Fibroblast of lung (primary cell): ENCODE data around the gene CNTFR.

ENCODE experiments used
- EZH2 ChIP-seq: IDR thresholded peaks from 2 replicates; pipeline ENCODE4 v1.5.1; 2012; ENCODE audit warnings: low read length, control low read depth, mild to moderate bottlenecking; ENCODE audit errors: missing control alignments
- TF ChIP-seq, protein P1 (sequence below), 2 donors: IDR thresholded peaks in 1 of 2; conservative IDR thresholded peaks in 1 of 2; 1 replicate in 1 of 2; 2 replicates in 1 of 2; pipeline ENCODE4 v1.5.1; 2011 to 2012; ENCODE audit warnings: low read length in 2 of 2, control low read depth in 1 of 2, inconsistent platforms in 1 of 2, low read depth in 1 of 2, mild to moderate bottlenecking in 1 of 2

- TF ChIP-seq, protein P1, sequence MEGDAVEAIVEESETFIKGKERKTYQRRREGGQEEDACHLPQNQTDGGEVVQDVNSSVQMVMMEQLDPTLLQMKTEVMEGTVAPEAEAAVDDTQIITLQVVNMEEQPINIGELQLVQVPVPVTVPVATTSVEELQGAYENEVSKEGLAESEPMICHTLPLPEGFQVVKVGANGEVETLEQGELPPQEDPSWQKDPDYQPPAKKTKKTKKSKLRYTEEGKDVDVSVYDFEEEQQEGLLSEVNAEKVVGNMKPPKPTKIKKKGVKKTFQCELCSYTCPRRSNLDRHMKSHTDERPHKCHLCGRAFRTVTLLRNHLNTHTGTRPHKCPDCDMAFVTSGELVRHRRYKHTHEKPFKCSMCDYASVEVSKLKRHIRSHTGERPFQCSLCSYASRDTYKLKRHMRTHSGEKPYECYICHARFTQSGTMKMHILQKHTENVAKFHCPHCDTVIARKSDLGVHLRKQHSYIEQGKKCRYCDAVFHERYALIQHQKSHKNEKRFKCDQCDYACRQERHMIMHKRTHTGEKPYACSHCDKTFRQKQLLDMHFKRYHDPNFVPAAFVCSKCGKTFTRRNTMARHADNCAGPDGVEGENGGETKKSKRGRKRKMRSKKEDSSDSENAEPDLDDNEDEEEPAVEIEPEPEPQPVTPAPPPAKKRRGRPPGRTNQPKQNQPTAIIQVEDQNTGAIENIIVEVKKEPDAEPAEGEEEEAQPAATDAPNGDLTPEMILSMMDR (conservative IDR thresholded peaks at IDR 0.05 in 1 of 2, IDR thresholded peaks at IDR 0.05 in 1 of 2; ENCODE audit: low read depth in 1 of 2, low read length in 2 of 2): no peak
- TF ChIP-seq EZH2: no peak
Observed at GRCh38 chr9:34518896-34519295, 70.6 kb downstream of the CNTFR start.
